Esophagus muscularis mucosa (tissue), 4 donors: ENCODE data around the gene AOX1.

Experiments
- CTCF ChIP-seq, 3 experiments: fragments of 200-600 bp in 2 of 3; fragments of 450-650 bp in 1 of 3; sonication (generic) in 2 of 3; IDR thresholded peaks; one replicate each; pipeline ENCODE4 v1.5.1; 2017 to 2019; ENCODE audit warnings: antibody characterized with exemption in 3 of 3, mild to moderate bottlenecking in 2 of 3, moderate library complexity in 1 of 3
- EP300 ChIP-seq: sonication (generic); formaldehyde crosslinking; IDR thresholded peaks from one replicate; pipeline ENCODE4 v1.6.1; 2017; ENCODE audit warnings: antibody characterized with exemption
- POLR2A ChIP-seq: fragments of 450-650 bp; IDR thresholded peaks from one replicate; pipeline ENCODE4 v1.6.1; 2017; ENCODE audit warnings: antibody characterized with exemption, moderate library complexity, mild to moderate bottlenecking, low read depth
- POLR2AphosphoS5 ChIP-seq, 2 donors: sonication (generic); formaldehyde crosslinking; IDR thresholded peaks; one replicate each; pipeline ENCODE4 v1.6.1; 2017; ENCODE audit warnings: antibody characterized with exemption in 2 of 2

- TF ChIP-seq EP300 = no peak
- no peak for TF ChIP-seq CTCF (IDR thresholded peaks at IDR 0.05)
- TF ChIP-seq POLR2A = no peak
- no peak for TF ChIP-seq POLR2AphosphoS5 (IDR thresholded peaks at IDR 0.05)
These were observed 36.3 kb downstream of the AOX1 start for GRCh38 chr2:200622106-200622505.
